GM12872 (cell line): ENCODE measurements around the gene GGA2.

Experiments used
- TF ChIP-seq, protein P1 (sequence below): IDR thresholded peaks from 3 replicates; pipeline ENCODE4 v1.5.1; 2011; ENCODE audit warnings: low read depth, mild to moderate bottlenecking, low read length, moderate library complexity; ENCODE audit not compliant: insufficient read depth

Gene GGA2

DNA sequence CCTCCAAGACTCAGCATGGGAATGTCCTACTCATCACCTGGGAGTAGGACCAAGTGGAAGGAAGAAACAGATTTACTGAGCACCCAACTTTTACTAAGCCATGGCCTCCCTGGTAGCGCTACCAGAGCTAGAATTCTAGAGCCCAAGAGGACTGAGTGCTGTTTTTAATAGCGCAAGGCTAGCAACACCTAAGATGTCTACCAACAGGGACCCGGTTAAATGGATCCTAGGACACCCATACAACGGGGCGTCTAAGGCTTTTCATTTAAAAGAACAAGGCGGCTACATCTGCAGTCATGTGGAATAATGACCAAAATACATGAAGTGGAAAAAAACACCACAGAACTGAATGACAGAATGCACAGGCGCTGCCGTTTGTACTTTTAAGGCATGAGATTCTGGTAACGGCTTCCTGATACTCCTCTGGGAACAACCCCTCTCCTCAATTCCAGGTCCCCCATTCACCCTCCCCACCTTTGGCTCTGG, 5.1 kb downstream of the GGA2 start:
- TF ChIP-seq, protein P1, sequence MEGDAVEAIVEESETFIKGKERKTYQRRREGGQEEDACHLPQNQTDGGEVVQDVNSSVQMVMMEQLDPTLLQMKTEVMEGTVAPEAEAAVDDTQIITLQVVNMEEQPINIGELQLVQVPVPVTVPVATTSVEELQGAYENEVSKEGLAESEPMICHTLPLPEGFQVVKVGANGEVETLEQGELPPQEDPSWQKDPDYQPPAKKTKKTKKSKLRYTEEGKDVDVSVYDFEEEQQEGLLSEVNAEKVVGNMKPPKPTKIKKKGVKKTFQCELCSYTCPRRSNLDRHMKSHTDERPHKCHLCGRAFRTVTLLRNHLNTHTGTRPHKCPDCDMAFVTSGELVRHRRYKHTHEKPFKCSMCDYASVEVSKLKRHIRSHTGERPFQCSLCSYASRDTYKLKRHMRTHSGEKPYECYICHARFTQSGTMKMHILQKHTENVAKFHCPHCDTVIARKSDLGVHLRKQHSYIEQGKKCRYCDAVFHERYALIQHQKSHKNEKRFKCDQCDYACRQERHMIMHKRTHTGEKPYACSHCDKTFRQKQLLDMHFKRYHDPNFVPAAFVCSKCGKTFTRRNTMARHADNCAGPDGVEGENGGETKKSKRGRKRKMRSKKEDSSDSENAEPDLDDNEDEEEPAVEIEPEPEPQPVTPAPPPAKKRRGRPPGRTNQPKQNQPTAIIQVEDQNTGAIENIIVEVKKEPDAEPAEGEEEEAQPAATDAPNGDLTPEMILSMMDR, result no peak

GRCh38 chr16:23504453-23505179, 5.7 kb downstream of the GGA2 start:
- TF ChIP-seq, protein P1, result no peak

GRCh38 chr16:23504076-23504452, 6.2 kb downstream of the GGA2 start:
- TF ChIP-seq, protein P1, result no peak

DNA sequence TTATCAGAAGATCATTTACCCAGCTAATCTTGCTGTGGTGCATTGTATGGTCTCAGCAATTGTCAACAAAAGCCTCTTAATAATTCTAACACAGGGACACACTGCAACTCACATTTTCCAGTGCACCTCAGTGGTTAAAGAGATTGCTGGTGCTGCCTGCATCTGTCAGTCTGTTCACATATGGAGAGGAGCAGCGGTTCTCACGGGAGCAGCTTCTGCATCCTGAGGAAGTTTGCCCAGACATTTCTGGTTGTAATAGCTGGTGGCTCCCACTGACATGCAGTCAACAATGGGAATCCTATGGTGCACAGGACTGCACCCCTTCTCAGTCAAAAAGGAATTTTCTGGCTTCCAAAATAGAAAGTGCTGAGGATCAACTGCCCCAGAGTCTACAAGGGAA, 7.8 kb downstream of the GGA2 start:
- TF ChIP-seq, protein P1, result no peak

DNA sequence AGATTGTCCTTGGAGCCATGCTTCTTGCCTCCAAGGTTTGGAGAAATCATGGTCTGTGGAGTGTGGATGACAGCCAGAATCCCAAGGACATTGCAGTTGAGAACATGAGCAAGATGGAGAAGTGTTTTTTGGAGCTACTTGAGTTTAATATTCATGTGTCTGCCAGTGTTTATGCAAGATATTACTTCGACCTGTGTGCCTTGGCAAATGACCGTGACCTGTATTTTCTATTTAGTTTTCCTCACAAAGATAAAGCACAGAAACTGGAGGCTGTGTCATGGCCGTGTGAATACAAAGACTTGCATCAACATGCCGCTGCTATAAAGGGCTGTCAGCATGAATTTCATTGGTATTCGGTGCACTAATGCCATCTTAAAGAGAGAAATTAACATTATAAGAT, 9.0 kb downstream of the GGA2 start:
- TF ChIP-seq, protein P1, result no peak

DNA sequence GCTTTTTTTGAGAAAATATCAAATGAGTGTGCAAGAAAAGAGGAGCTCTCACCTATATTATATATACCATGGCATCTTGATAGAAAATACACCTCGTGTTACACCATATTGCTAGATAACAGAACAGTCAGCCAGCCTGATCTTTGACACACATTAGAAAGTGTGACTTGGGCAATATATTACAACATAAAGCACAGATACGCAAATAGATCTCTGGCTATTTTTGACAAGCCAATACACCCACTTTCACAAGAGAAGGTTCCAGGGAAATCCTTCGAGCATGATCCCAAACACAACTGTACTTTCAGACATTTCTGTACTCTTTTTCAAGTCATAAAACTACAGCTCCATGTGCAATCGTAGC, 9.4 kb downstream of the GGA2 start:
- TF ChIP-seq, protein P1, result no peak

DNA sequence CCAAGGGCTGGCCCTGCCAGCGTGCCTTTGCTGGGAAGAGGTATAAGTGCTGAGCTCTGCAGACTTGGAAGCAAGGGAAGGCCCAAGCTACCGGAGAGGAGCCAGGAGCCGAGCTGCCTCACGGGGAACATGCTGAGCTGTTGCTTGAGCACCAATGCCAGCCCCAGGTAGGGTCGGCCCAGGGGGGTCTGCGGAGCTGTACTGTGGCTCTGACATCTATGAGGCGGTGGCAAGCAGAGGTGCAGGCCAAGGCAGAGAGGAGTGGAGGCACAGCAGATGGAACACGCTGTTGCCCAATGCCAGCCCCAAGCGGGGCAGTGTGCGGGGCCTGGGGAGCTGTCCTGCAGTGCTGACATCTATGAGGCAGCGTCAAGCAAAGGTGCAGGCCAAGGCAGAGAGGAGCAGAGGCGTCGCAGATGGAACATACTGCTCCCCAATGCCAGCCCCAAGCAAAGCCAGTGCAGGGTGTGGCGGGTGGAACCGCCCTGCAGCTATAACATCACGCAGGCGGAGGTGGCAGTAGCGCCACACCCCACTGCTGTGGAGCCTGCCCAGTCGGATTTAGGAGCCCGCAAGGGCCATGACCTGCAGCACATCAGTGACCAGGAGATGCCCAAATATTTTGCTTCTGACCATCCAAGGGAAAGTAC, 10.0 kb downstream of the GGA2 start:
- TF ChIP-seq, protein P1, result no peak
